Mesangial cell (primary cell): ENCODE measurements around the gene ESPL1. TPM values are rescaled to one million over a fixed set of nuclear protein-coding genes. Genes with fewer than 3 reads are reported as not detected.

ENCODE experiments used
- total RNA-seq: library from RNA; depleted of rRNA; stranded (reverse); fragments of >200 nt; gene quantifications from 2 replicates; pipeline ENCODE4 v1.2.3, GENCODE V29; 2015

The ESPL1 gene
- 1.3 and 26.6 TPM in 2 replicates for total RNA-seq

GRCh38 chr12:53267999-53268629, at the start of gene ESPL1:
ESPL1 (plus strand) TSS chr12:53268299; CDS start chr12:53268767, 468 bp downstream.

GRCh38 chr12:53231921-53232645, 36.0 kb upstream of the ESPL1 start, which contains the start of gene RARG:
RARG (minus strand) TSS chr12:53232209; CDS start chr12:53227545, 4,664 bp downstream.

GRCh38 chr12:53295070-53295890, 27.2 kb downstream of the ESPL1 start, which contains the start of gene PFDN5:
PFDN5 (plus strand) TSS chr12:53295542; CDS start chr12:53295568, 26 bp downstream.

GRCh38 chr12:53299454-53300180, 31.5 kb downstream of the ESPL1 start, which contains the start of gene MYG1:
MYG1 (plus strand) TSS chr12:53299695; CDS start chr12:53299738, 43 bp downstream.

GRCh38 chr12:53336181-53336681, 68.1 kb downstream of the ESPL1 start, which contains the start of gene SP7:
SP7 (minus strand) TSS chr12:53336354; CDS start chr12:53335646, 708 bp downstream.

Other genes starting within 250 kb of the ESPL1 start
- gene TNS2, start 218.2 kb upstream of the ESPL1 start, total RNA-seq: 19.6 and 39.2 TPM in 2 replicates
- 22.7 and 24.0 TPM in 2 replicates for gene SPRYD3, start 188.9 kb upstream of the ESPL1 start, total RNA-seq
- gene IGFBP6, start 170.6 kb upstream of the ESPL1 start, total RNA-seq: 120 and 258 TPM in 2 replicates
- gene SOAT2, start 164.8 kb upstream of the ESPL1 start, total RNA-seq: not detected in 2 replicates
- gene ZNF740, start 87.6 kb upstream of the ESPL1 start, total RNA-seq: 3.9 and 9.9 TPM in 2 replicates
- gene CSAD, start 87.4 kb upstream of the ESPL1 start, total RNA-seq: 1.6 and 8.7 TPM in 2 replicates
- gene ITGB7, start 61.0 kb upstream of the ESPL1 start, total RNA-seq: 0.89 TPM in 1 of 2 replicates, not detected in the other
- 9.8 and 26.1 TPM in 2 replicates for gene RARG, start 36.1 kb upstream of the ESPL1 start, total RNA-seq
- gene PFDN5, start 27.2 kb downstream of the ESPL1 start, total RNA-seq: 240 and 333 TPM in 2 replicates
- 74.3 and 81.6 TPM in 2 replicates for gene MYG1, start 31.4 kb downstream of the ESPL1 start, total RNA-seq
- 48.6 and 82.5 TPM in 2 replicates for gene AAAS, start 53.3 kb downstream of the ESPL1 start, total RNA-seq
- not detected in 2 replicates for gene SP7, start 68.1 kb downstream of the ESPL1 start, total RNA-seq
- 37.0 and 60.8 TPM in 2 replicates for gene SP1, start 111.9 kb downstream of the ESPL1 start, total RNA-seq
- gene AMHR2, start 155.6 kb downstream of the ESPL1 start, total RNA-seq: not detected in 2 replicates
- 82.9 and 105 TPM in 2 replicates for gene PRR13, start 173.4 kb downstream of the ESPL1 start, total RNA-seq
- 263 and 427 TPM in 2 replicates for gene PCBP2, start 183.8 kb downstream of the ESPL1 start, total RNA-seq
- 9.6 and 30.0 TPM in 2 replicates for gene MAP3K12, start 231.2 kb downstream of the ESPL1 start, total RNA-seq
- gene TARBP2, start 233.0 kb downstream of the ESPL1 start, total RNA-seq: 46.1 and 55.6 TPM in 2 replicates
- 1.5 TPM in 1 of 2 replicates, not detected in the other for gene NPFF, start 239.2 kb downstream of the ESPL1 start, total RNA-seq